ENCODE measurements around the gene IFT80. TPM values are rescaled to one million over a fixed set of nuclear protein-coding genes. Genes with fewer than 3 reads are reported as not detected.

IFT80 gene
- total and polyA plus RNA-seq, 9 of the 15 experiments (the other 6 are each of a cell fraction or from before 2014, with no cell fraction given) = 6.7 to 21.1 (median 16.4) TPM

DNA sequence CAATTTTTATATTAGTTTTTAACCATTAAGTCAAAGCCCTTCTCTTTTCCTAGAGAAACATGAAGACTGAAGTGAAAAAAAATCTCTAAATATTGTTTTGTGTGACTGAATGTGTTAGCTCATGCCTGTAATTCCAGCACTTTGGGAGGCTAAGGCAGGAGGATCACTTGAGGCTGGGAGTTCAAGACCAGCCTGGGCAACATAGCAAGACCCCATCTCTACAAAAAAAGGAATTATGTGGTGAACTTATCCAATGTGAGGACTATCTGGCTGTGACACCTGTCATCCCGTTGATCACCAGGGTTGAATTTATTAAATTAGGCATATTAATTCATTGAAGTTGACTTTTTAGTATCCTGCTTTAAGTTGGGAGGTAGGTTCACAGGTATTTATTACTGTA is 13.5 kb upstream of the IFT80 start:
- ATAC-seq (no peak), FAIRE-seq (no peak), DNase-seq (ENCODE audit: extremely low read depth in 1 of 4, low spot score in 3 of 4) (no peak)
- peaks cover 73% of the 10 kb centered on the region for H3K79me2 ChIP-seq (ENCODE audit: control insufficient read depth, insufficient read depth, low read length)
- H2AFZ ChIP-seq (ENCODE audit: low read depth, low read length) = no peak overlapping the region
- H3K9me3 ChIP-seq (replicated peaks; ENCODE audit: control insufficient read depth, insufficient read depth, low read depth, low read length) = no peaks in the 10 kb centered on the region
- no peaks in the 10 kb centered on the region for H4K20me1 ChIP-seq (replicated peaks; ENCODE audit: control insufficient read depth, insufficient read depth, low read length)
- BruUV-seq (replicated peaks) = no TSS peak
- no peak overlapping the region for H3K27ac ChIP-seq (ENCODE audit: extremely low read depth, low read depth, low read length)
- no peak overlapping the region for H3K9ac ChIP-seq (ENCODE audit: insufficient read depth in 1 of 2, low read depth in 2 of 2, low read length in 2 of 2)
- ChIA-PET CTCF (ENCODE audit: low intra/inter-chr PET ratio) (interaction anchor here (2.4 kb wide), 1 partner anchor 249 kb away, joined by 21 read pairs; no protein-coding TSS in a partner anchor), POLR2A (interaction anchor here (0.8 to 4.0 kb wide), 6 partner anchors 10 to 250 kb away, joined by 3 to 23 read pairs (median 3); partner anchors contain the start of genes SMC4 and TRIM59)
- in situ Hi-C loops (cut with MboI) = no loop called here
- no peak overlapping the region for H3K4me2 ChIP-seq (ENCODE audit: insufficient read depth, low read length)
- intact Hi-C loops (cut with micrococcal nuclease) = loop anchor here (2.0 to 5.0 kb wide), 4 partner anchors 70 to 525 kb away; no protein-coding TSS in a partner anchor
- no peak overlapping the region for H3K4me3 ChIP-seq
- TF ChIP-seq RBM25 (IDR thresholded peaks at IDR 0.05; ENCODE audit: low read depth, low read length, severe bottlenecking) = peak; percentile 75
- peak; percentile 97 for TF ChIP-seq ZNF121 (CRISPR knock-in tag; conservative IDR thresholded peaks at IDR 0.05)
- no peak for TF ChIP-seq TARDBP (IDR thresholded peaks at IDR 0.05)
- H3K4me1 ChIP-seq (replicated peaks in 1 of 2; ENCODE audit: control insufficient read depth in 2 of 2, insufficient read depth in 2 of 2, low read length in 2 of 2) = no peaks in the 10 kb centered on the region
- H3K36me3 ChIP-seq (ENCODE audit: control insufficient read depth, insufficient read depth, low read length) = peaks cover 92% of the 10 kb centered on the region
- no peaks in the 10 kb centered on the region for H3K9me1 ChIP-seq (ENCODE audit: control insufficient read depth, insufficient read depth, low read length)
- H3K27me3 ChIP-seq (ENCODE audit: control insufficient read depth in 2 of 2, insufficient read depth in 2 of 2, low read length in 2 of 2) = no peaks in the 10 kb centered on the region
- WGBS (ENCODE audit: insufficient coverage, low coverage, missing lambda C conversion rate) = 75% methylated on average over 1 of the region's 1 CpG

GRCh38 chr3:160409812-160410610 is 11.0 kb upstream of the IFT80 start:
- Histone ChIP-seq H3K4me3 (no peak overlapping the region), H2AFZ (ENCODE audit: low read depth, low read length) (no peak overlapping the region), H3K9me1 (ENCODE audit: control insufficient read depth, insufficient read depth, low read length) (no peaks in the 10 kb centered on the region), H3K27me3 (ENCODE audit: control insufficient read depth in 2 of 2, insufficient read depth in 2 of 2, low read length in 2 of 2) (no peaks in the 10 kb centered on the region), H3K27ac (ENCODE audit: extremely low read depth, low read depth, low read length) (no peak overlapping the region), H3K36me3 (ENCODE audit: control insufficient read depth, insufficient read depth, low read length) (peaks cover 92% of the 10 kb centered on the region), H3K4me1 (replicated peaks in 1 of 2; ENCODE audit: control insufficient read depth in 2 of 2, insufficient read depth in 2 of 2, low read length in 2 of 2) (no peaks in the 10 kb centered on the region), H3K9me3 (replicated peaks; ENCODE audit: control insufficient read depth, insufficient read depth, low read depth, low read length) (no peaks in the 10 kb centered on the region), H3K9ac (ENCODE audit: insufficient read depth in 1 of 2, low read depth in 2 of 2, low read length in 2 of 2) (no peak overlapping the region), H3K79me2 (ENCODE audit: control insufficient read depth, insufficient read depth, low read length) (peaks cover 77% of the 10 kb centered on the region), H4K20me1 (replicated peaks; ENCODE audit: control insufficient read depth, insufficient read depth, low read length) (no peaks in the 10 kb centered on the region), H3K4me2 (ENCODE audit: insufficient read depth, low read length) (no peak overlapping the region)
- in situ Hi-C loops (cut with MboI) (no loop called here), intact Hi-C loops (cut with micrococcal nuclease) (loop anchor here (5.0 kb wide), 3 partner anchors 68 to 523 kb away; no protein-coding TSS in a partner anchor)
- peak; percentile 44 for ATAC-seq
- WGBS (ENCODE audit: insufficient coverage, low coverage, missing lambda C conversion rate) = 79% methylated on average over 9 of the region's 10 CpGs
- POLR2A ChIA-PET = interaction anchor here (0.6 to 4.0 kb wide), 6 partner anchors 8 to 223 kb away, joined by 3 to 38 read pairs (median 4); partner anchors contain the start of genes IFT80 and SMC4
- no TSS peak for BruUV-seq (replicated peaks)
- CTCF ChIA-PET (ENCODE audit: low intra/inter-chr PET ratio) = no interaction called here
- no peak for DNase-seq (ENCODE audit: extremely low read depth in 1 of 4, low spot score in 3 of 4)
- no peak for FAIRE-seq
- TF ChIP-seq SIN3B (IDR thresholded peaks at IDR 0.05; ENCODE audit: low read depth) = no peak
- TF ChIP-seq POLR2A (conservative IDR thresholded peaks at IDR 0.05) = peak; percentile 65

All from K562 (cell line).